NCI-H345 treated with DMSO at 0.1 percent for 48 hours (cell line): ENCODE results near the gene SH3PXD2B.
"Not testable (repeated sequence)": the region's sequence is repeated elsewhere in the genome, so short reads cannot be mapped to it uniquely, and the experiment has no call there.

ENCODE experiments used
- DNase-seq: peaks from one replicate; lab custom pipeline; 2025; ENCODE audit not compliant: unreplicated experiment; lab: John Stamatoyannopoulos, UW

The SH3PXD2B gene

DNA sequence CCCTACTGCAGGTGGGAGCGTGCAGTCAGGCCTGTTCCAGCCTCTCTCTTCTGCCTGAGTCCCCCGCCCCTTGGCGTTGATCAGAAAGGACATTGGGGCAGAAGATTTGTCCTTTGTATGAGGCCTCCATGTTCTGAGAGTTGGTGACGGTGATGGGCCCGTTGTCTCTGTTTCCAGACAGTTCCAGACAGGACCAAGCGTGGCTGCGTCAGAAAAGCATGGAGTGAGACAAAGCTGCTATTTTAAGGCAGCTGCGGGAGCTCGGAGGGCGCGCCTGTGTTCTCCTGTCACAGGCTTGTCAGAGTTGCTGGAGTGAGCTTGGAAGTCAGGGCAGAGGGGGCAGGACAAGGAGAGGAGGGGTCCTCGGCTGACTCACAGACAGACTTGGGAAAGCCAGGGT, 32.1 kb upstream of the SH3PXD2B start:
- DNase-seq = no peak

GRCh38 chr5:172485511-172486202, 31.3 kb upstream of the SH3PXD2B start:
- DNase-seq = no peak

DNA sequence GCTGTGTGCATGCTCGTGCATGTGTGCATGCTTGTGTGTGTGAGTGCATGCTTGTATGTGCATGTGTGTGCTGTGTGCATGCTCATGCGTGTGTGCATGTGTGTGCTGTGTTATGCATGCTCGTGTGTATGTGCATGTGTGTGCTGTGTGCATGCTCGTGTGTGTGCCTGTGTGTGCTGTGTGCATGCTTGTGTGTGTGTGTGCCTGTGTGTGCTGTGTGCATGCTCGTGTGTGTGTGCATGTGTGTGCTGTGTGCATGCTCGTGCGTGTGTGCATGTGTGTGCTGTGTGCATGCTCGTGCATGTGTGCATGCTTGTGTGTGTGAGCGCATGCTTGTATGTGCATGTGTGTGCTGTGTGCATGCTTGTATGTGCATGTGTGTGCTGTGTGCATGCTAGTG, 30.3 kb upstream of the SH3PXD2B start:
- no peak for DNase-seq

- peak; percentile 14 for DNase-seq
Observed at GRCh38 chr5:172482156-172483020, 28.1 kb upstream of the SH3PXD2B start.

DNA sequence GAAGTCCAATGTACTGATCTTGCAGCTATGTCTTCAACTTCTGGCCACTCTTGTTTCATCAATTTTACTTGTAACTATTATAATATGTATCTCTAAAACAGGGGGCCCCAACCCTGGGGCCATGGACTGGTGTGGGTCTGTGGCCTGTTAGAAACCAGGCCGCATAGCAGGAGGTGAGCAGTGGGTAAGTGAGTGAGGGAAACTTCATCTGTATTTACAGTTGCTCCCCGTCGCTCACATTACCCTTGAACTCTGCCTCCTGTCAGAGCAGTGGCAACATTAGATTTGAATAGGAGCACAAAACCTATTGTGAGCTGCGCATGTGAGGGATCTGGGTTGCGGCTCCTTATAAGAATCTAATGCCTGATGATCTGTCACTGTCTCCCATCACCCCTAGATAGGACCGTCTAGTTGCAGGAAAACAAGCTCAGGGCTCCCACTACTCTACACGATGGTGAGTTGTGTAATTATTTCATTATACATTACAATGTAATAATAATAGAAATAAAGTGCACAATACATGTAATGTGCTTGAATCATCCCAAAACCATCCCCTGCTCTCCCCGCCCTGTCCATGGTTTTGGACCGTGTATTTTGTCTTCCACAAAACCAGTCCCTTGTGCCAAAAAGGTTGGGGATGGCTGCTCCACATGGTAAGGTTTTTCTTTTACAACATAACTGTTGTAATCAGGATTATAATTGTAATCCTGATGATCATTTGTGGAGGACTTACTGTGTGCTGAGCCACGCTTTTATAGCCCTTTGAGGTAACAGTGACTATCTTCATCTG, 26.9 kb upstream of the SH3PXD2B start:
- DNase-seq = no peak

DNA sequence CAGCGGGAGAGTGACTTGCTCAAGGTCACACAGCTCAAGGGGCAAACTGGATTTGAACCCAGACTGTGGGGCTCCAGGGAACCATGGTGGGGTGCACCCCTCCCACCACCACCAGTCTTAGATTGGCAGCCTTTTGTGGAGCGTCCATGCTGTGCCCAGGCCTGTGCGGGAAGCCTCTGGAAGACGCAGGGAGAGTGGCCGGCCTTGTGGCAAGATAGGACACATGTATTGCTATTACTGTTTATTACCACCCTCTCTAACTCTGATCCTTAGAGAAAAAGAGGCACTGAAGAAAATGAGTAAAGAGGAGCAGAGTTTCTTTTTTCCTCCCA, 25.4 kb upstream of the SH3PXD2B start:
- DNase-seq = no peak

DNA sequence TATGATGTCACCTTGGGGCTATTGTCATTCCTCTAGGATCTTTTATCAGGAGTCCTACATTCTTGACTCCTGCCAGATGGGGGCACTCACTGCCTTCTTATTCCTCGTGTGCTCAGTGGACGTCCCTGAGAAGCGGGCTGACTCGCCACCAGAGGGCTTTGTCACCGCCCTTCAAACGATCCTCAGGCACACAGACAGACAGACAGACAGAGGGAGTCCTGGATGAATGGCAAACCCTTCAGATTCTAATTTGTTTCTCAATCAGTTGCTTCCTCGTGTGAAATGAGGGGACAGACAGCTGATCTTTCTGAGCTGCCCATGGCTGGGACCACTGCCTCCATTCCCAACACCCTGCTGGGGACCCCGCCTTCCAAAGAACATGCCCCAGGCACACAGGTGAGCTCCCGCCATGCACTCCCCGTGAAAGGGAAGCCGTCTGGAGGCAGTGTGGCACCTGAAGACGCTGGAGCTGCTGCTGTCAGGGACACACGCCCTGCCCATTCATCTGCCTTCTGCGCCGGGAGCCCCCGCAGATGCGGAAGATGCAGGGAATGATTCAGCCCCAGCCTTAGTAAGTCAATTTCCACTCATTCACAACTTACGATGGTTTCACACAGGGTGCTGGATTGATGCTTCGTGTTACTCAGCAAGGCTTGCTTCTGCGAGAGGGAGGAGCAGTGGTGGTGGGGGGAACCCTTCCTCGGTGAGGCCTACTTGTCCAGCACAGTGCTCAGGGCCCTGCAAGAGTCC, 24.9 kb upstream of the SH3PXD2B start:
- peak; percentile 75 for DNase-seq

DNA sequence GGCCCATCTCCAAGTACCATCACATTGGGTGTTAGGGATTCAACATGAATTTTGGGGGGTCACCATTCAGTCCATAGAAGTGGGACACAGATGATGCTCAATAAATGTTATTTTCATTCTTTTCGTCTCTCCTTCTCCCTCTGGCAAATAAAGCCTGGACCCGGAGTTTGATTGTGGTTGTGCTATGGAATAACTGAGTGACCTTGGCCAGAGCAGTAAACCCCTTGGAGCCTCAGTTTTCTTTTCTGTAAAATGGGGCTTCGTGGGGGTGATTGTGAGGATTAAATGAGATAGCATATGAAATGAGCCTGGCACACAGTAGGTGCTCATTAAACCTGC, 24.3 kb upstream of the SH3PXD2B start:
- DNase-seq = not testable (repeated sequence)

DNA sequence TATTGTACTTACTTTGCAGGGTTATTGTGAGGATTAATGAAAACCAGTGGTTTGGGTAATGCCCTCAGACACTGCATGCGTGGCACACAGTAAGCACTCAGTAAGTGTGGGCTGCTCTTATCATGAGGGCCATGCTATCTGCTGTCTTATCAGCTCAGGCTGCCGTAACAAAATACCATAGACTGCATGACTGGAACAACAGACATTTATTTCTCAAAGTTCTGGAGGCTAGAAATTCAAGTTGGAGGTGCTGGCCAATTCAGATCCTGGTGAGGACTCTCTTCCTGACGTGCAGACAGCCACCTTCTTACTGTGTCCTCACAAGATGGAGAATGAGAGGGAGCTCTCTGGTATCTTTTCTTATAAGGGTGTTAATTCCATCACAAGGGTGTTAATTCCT, 23.9 kb upstream of the SH3PXD2B start:
- no peak for DNase-seq

GRCh38 chr5:172477466-172477865, 23.1 kb upstream of the SH3PXD2B start:
- no peak for DNase-seq

- no peak for DNase-seq
Observed at GRCh38 chr5:172474293-172474692, 20.0 kb upstream of the SH3PXD2B start.

- DNase-seq = no peak
Observed at GRCh38 chr5:172473427-172473826, 19.1 kb upstream of the SH3PXD2B start.

DNA sequence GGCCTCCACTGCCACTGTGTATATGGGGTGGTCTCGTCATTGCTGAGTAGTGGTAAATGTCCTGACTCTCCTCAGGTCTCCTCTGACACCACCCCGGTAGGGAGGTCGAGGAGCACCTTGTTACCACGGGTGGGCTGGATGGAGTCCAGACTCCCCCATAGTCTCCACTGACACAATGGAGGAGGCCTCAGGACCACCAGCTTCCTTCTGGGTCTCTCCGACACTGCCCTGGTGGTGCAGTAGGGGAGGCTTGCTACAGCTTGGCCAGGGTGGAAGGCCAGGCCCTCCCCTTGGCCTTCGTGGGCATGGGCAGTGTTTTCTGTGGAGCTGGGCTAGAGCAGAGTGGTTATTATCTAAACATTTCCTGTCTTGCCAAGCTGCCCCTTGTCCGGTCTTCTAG, 15.4 kb upstream of the SH3PXD2B start:
- no peak for DNase-seq

DNA sequence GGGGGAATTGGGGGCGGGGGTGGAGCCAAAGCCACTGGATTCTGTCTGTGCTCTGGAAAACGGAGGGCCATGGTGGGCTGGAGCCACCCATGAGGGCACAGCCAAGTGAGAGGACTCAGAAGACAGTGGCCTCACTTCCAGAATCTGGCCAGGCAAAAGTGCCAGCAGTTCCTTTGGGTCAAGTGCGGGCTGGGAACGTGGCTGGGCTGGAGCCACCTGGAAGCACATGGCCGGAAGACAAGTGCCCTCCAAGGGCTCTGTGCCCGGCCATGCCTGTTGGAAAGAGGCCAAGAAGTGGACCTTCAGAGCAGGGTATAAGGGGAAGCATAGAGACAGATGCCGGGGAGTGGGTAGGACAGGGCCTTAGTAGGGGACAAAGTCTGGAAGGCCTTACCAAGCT, 11.7 kb upstream of the SH3PXD2B start:
- no peak for DNase-seq

DNA sequence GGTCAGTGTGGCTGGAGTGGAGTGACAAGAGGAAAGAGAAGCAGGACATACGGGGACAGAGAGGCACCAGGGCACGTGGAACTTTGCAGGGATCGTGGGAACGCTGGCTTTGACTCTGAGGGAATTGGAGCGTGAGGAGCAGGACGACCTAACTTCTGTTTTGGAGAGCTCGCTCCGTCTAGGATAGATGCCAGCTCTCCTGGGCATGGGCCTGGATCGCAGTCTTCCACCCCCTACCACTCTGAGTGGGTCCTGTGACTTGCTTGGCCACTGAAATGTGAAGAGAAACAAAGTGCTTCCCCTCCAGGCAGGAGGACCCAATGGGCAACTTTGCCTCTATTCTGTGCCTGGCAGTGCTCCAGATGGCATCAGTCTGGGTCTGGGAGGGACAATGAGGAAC, 8.7 kb upstream of the SH3PXD2B start:
- DNase-seq = no peak

DNA sequence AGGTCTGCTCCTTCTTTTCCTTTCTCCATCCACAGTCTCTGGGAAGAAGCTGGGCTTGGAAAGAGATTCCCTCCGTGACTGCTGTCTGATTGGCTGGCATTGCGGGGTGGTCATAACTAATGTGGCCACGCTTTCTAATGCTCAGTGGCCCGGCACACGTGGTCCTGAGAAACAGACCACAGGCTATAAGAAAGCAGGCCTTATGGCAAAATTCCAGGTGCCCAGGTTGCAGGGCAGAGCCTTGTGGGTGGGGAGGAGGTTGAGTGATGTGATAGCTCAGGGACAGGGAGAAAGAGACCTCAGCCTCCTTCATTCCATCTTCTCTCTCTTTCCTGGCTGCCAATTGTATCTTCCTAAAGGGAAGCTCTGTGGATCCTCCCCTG, 5.4 kb upstream of the SH3PXD2B start:
- DNase-seq = no peak

- DNase-seq = no peak
Observed at GRCh38 chr5:172458976-172459782, 4.9 kb upstream of the SH3PXD2B start.

- no peak for DNase-seq
Observed at GRCh38 chr5:172456076-172456722, 1.9 kb upstream of the SH3PXD2B start.

- DNase-seq = no peak
Observed at GRCh38 chr5:172455511-172456061, 1.3 kb upstream of the SH3PXD2B start.

GRCh38 chr5:172455087-172455381, 709 bp upstream of the SH3PXD2B start:
- DNase-seq = no peak
